ENCODE results near the gene RBM8A.
A peak's percentile ranks its signal among the peaks of the same experiment; 100 is the strongest.

RBM8A gene

GRCh38 chr1:145927063-145927886 lies at the start of gene RBM8A:
RBM8A (minus strand) TSS chr1:145927484; CDS start chr1:145927426, 58 bp downstream.
- peak; percentile 97 for DNase-seq

DNA sequence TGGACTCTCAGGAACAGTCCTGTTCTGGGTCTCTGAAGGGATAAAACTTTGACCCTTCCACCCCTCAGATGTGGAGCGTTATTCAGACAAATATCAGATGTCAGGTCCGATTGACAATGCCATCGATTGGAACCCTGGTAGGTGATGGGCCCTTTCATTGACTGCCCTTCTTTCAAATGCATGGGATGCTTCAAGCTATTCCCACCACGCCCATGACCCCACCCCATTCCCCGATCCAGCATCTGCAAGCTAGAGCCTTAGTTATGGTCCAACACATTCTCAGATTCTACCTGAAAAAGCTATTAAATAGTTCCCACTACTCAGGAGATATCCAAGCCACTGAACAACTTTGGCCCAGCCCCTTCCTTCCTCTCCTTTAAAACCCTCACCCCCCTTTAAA lies 49.7 kb upstream of the RBM8A start:
- no peak for DNase-seq

DNA sequence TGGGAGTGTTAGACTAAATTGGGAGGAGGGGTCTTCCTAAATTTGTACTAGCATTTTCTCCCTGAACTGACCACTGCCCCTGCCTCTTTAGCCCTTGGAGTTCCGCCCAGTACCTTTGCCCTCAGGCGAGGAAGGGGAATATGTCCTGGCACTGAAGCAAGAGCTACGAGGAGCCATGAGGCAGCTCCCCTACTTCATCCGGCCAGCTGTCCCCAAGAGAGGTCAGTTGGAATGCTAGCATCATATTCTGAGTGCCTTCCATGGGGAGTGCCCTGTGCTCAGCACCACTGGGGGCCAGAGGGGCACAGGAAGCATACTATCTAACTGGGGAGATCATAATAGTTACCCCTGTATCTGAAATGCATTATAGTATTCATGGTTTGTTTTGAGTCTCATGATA lies 47.9 kb upstream of the RBM8A start:
- no peak for DNase-seq

DNA sequence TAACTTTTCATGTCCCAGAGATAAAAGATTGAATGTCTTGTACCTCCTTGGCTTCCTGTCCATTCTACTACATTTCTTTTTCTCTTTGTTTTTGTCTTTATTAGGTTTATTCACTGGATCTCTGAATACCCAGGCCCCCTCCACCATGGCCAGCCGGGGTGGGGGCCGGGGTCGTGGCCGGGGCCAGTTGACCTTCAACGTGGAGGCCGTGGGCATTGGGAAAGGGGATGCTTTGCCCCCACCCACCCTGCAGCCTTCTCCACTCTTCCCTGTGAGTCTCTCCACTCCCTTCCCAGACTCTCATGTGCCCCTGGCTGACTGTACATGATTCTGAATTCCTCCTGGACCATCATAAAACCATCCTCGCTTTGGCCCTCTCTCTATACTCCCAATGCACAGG lies 47.4 kb upstream of the RBM8A start:
- no peak for DNase-seq

DNA sequence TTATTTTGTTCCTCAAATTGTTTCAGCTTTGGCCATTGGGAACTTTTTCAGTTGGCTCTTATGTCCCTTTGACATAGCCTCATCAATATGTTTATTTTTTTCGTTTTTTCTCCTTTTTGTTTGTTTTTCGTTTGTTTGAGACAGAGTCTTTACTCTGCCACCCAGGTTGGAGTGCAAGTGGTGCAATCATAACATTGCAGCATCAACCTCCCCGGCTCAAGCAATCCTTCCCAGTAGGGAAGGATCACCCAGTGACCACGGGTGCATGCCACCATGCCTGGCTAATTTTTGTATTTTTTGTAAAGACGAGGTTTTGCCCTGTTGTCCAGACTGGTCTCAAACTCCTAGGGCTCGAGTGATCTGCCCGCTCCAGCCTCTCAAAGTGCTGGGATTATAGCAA lies 45.3 kb upstream of the RBM8A start:
- DNase-seq: no peak

DNA sequence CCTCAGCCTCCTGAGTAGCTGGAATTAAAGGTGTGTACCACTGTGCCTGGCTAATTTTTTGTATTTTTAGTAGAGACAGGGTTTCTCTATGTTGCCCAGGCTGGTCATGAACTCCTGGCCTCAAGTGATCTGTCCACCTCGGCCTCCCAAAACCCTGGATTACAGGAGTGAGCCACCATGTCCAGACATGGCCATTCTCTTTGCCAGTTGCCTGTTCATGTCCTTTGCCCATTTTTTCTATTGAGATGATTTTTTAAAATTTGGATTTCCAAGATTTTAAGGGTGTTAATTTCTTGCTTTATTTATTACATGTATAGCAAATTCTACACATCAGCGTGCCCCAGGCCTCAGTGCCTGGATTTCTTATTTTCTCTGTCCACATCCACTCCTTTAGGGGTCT lies 40.0 kb upstream of the RBM8A start:
- no peak for DNase-seq

- no peak for DNase-seq
Observed at GRCh38 chr1:145965119-145965744, 37.9 kb upstream of the RBM8A start.

DNA sequence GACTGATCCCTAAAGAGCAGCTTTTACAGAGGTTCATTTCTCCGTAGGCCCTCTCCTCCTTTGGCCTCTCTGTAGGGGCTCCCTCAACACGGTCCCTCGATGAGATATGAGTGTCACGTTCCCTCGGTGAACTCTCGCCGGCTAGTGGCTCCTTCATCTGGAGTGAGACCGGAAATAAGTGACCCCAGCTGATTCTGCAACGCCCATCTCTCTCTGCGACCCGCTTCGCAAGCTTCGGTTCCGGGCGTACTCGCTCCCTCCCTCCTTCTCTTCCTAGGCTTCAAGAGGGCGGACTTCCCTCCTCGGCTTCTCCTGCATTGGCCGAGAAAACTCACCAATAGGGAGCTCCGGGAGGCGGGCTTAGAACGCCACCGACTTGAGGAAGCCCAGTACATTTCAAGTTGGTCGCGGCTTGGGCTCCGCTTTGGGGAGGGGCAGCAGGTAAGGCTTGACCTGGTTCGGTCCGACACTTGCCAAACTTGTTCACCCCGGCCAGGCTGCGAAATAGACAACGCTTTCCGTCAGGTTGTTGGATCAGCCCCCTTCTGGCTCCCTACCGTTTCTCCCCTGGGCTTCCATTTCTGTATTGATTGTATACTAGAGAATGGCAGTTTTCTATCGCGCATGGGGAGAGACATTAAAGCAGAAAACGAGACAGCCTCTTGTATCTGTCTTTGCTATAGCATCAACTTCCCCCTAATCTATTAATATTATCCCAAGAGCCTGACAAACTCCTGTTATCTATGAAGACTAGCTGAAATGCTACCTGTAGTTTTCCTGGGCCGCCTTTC lies 37.2 kb upstream of the RBM8A start, which contains the start of the genes ANKRD34A and POLR3GL:
Gene ANKRD34A, minus strand, starts transcription at position 248 of the 791 bp plus-strand sequence. CDS start 2,816 bp downstream, outside the sequence.
Gene POLR3GL, plus strand, starts transcription at position 363 of the 791 bp plus-strand sequence. CDS start 10,176 bp downstream, outside the sequence.
- DNase-seq: peak; percentile 88

DNA sequence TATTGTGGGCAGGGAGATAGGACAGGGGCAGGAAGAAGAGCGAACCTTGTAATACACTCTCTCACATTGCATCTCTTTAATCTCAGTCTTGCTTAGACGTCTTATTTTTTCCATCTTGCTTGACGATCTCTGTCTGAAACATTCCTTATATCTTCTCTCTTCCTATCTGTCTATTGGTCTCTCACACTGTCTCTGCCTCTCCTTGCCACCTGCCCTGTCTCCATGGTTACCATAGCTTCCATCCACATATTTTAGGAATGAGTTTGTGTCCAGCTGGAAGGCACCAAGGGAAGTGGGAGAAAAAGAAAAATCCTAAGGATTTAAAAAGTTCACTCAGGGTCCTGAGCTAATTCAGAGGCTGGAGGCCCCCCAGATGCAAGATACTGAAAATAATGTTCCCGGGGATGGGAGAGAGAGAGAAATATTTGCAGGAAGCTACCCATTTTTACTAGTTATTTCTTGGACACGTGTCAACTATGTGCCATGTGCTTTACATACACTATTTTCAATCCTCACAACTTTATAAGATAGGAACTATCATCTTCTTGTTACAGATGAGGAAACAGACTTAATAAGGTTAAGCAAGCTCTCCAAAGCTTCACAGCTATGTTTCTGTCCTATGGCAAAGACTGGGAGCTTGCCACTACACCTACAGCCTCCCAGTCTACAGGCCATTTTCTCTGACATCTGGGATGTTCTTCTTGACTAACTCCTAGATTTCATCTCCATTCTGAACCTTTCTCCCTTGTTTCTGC lies 36.2 kb upstream of the RBM8A start:
- no peak for DNase-seq

DNA sequence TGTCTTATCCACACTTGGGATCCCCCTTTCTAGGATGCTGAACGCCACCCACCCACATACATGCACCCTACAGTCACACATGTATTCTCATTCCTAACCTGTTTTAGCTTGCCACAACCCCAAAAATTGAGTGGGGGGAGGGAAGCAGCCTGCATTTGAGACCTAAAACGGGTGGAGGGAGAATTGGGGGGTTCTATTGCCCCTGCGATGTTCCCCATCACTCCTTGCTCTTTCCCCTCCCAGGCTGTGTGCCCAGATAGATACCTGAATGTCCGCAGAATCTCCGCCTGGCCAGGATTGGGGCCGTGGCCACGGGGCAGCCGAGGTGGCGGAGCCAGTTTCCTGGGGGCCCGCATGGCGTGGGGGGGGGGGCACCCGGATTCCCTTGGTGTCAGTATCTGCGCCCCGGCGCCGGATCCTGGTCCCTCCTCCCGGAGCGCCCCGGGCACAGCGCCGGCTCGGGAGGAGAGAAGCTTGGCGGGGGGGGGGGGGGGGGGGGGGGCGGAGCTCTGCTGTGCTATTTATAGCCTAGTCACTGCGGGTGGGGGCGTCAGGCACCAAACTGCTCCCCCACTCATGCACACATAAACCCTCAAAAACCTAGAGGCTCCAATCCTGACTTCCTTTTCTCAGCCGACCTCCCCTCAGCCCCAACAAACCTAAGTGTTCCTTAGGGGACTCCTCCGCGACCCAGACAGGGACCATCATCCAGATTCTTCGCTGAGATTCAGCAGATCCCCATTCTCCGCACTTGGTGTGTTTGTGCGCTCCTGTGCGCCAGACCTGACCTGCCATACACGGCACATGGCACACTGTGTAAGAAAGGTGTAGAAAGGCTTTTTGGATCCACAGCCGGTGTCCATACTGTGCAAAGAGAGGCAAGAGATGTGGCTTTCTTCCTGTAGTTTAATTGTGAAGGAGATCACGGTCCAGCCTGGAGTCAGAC lies 35.1 kb upstream of the RBM8A start:
- no peak for DNase-seq

- no peak for DNase-seq
Observed at GRCh38 chr1:145961425-145962156, 34.3 kb upstream of the RBM8A start.

DNA sequence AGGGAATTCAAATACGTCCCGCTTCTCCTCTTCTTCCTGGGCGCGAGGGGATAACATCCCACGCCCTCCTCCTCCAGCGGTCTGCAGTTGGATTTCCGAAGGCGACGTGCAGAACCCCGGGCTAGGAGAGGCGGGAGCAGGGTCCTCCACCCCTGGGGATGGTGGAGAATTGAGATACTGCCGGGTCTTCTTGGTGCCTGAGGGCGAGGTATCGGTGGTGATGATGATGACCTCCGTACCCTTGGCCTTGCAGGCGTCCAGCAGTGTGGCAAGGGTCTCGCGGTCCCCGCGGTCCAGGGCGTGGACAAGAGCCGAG lies 33.8 kb upstream of the RBM8A start:
- DNase-seq: no peak

DNA sequence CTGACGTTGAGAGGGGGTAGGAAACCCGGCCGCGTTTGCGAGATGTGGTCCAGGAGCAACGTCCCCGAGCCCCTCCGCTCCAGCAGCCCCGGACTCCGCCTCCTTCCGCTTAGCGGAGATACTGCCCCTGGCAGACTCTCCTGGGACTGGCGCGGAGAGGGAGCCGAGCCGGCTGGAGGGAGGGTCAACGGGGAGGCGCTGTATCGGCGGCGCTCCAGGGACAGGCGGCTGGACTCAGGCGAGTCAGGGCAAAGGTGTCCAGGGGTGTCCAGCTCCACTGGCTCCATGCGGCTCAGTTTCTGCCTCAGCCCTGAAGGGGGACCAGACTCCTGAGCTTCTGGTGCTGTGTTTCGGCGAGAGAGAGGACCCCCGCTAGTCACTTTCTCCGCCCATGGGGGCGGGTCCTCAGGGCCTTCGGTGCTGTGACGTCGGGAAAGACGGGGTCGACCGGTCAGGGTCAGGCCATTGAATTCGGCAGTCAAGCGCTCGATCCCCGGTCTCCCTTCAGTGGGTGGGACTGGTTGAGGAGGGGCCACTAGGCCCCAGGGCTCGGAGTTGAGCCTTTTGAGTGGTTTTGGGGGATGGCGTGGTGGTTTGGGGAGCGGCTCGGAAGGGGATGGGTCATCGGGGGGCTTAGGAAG lies 33.3 kb upstream of the RBM8A start:
- no peak for DNase-seq

DNA sequence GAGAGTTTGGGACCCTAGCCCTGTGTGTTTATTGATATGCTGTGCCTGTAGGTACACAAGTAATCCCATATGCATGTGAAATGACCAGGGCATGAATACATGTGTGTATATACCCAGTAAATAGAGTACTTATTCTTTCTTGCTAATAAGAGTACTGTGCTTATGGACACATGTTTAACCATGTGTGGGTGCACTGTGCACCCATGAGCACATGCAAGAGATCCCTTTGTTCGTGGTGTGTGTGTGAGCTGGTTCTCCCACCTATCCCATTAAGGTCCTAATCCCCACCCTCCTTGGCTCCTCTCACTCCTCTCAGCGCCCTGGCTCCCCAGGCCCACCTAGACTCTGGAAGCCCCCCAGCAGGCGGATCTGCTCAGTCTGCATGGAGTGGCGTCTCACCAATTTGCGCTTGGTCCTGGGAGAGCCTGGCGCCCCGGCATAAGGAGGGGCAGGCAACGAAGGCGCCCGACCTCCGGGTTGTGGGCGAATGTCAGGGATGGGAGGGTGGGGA lies 32.7 kb upstream of the RBM8A start:
- no peak for DNase-seq

DNA sequence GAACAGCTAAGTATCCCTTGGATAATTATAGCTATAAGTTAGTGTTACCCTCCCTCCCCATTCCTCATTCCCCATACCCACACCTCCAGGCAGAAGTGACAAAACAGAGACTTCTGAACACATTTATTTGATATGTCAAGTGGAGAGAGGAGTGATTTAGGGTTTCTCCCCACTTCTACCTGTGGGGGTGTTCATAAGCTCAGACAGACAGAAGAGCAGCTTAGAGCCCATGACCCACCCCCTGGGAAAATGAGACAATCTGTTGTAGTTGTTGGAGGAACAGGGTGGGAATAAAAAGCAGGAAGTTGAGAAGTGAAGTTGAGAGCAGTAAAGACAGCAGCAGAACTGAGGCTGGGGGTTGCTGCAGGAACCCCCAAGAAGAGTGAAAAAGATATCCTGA lies 32.0 kb upstream of the RBM8A start:
- no peak for DNase-seq

DNA sequence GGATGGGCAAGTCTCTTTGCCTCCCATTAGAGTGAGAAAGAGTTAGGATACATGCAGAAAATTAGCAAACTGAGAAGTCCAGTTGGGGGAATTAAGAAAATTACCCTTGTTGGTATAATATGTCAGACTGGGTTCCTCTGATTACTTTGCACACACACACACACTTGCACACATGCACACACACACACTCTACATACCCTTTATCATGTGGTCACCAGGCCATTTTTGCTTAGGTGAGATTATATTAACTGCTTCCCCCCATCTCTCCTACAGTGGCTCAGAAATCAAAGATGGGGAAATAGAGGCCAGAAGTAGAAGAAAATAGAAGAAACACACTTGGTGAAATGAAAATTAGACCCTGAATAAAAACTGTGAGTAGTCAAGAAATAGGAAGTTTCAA lies 31.4 kb upstream of the RBM8A start:
- no peak for DNase-seq

GRCh38 chr1:145957443-145958319 lies 30.4 kb upstream of the RBM8A start, which contains the start of gene LIX1L:
LIX1L (minus strand) TSS chr1:145958017; CDS start chr1:145957927, 90 bp downstream.
- DNase-seq: peak; percentile 94

DNA sequence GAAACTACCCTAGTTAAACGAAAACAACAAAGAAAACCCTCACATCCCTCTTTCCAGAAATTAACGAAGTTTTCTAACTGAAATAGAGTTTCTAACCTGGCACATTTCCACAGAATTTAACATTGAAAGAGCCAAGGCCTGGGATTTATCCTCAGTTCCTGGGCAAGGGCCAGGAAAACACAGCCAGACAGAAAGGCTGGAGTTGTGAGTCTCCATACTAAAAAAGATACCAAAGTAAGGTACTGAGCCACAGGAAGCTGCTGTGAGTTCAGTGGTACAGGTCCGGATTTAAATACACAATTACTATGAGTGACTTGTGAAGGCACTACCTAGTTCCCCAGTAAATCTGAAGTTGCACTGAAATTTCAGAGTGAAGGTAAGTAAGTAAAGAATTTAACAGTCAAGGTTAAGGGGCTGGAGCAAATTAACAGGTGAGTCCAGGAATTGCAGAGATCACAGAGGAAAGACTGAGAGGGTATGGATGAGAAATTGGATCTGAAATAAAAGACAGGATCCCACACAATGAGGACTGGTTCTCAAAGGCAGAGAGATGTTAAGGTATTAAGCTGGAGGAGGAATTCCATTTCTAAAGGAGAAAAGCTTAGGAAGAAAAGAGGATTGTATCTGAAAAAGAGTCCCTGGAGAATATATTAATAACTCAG lies 29.6 kb upstream of the RBM8A start:
- DNase-seq: no peak
